GM10266 (cell line): ENCODE data around the gene VPS35L.
"Not testable (repeated sequence)": the region's sequence is repeated elsewhere in the genome, so short reads cannot be mapped to it uniquely, and the experiment has no call there.

ENCODE experiments used
- DNase-seq: peaks from one replicate; pipeline ENCODE4 v3.0.0; 2012; ENCODE audit errors: extremely low spot score
- TF ChIP-seq, protein P1 (sequence below): IDR thresholded peaks from 2 replicates; pipeline ENCODE4 v1.5.1; 2012; ENCODE audit warnings: mild to moderate bottlenecking, low read depth; ENCODE audit not compliant: control insufficient read depth, insufficient read depth; ENCODE audit errors: missing control alignments

VPS35L gene

GRCh38 chr16:19713697-19714096 lies 158.2 kb downstream of the VPS35L start:
- DNase-seq = no peak
- TF ChIP-seq, protein P1, sequence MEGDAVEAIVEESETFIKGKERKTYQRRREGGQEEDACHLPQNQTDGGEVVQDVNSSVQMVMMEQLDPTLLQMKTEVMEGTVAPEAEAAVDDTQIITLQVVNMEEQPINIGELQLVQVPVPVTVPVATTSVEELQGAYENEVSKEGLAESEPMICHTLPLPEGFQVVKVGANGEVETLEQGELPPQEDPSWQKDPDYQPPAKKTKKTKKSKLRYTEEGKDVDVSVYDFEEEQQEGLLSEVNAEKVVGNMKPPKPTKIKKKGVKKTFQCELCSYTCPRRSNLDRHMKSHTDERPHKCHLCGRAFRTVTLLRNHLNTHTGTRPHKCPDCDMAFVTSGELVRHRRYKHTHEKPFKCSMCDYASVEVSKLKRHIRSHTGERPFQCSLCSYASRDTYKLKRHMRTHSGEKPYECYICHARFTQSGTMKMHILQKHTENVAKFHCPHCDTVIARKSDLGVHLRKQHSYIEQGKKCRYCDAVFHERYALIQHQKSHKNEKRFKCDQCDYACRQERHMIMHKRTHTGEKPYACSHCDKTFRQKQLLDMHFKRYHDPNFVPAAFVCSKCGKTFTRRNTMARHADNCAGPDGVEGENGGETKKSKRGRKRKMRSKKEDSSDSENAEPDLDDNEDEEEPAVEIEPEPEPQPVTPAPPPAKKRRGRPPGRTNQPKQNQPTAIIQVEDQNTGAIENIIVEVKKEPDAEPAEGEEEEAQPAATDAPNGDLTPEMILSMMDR = no peak

GRCh38 chr16:19715566-19715965 lies 160.1 kb downstream of the VPS35L start:
- DNase-seq = no peak
- TF ChIP-seq, protein P1 = no peak

- DNase-seq = no peak
- TF ChIP-seq, protein P1 = no peak
Observed at GRCh38 chr16:19716183-19716582, 160.7 kb downstream of the VPS35L start.

DNA sequence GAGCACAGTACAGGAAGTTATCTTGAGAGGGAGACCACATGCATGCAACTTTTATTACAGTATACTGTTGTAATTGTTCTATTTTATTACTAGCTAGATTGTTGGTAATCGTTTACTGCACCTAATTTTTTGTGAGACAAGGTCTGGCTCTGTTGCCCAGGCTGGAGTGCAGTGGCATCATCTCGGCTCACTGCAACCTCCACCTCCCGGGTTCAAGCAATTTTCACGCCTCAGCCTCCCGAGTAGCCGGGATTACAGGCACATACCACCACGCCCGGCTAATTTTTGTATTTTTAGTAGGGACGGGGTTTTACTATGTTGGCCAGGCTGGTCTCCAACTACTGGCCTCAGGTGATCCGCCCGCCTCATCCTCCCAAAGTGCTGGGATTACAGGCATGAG lies 161.2 kb downstream of the VPS35L start:
- DNase-seq = not testable (repeated sequence)

GRCh38 chr16:19717314-19717713 lies 161.8 kb downstream of the VPS35L start:
- DNase-seq = no peak
- TF ChIP-seq, protein P1 = no peak

GRCh38 chr16:19717741-19718623 lies 162.5 kb downstream of the VPS35L start, which contains the start of the genes IQCK and KNOP1:
TSS of gene IQCK (plus strand) at chr16:19718271. CDS start at chr16:19718307, 36 bp downstream.
TSS of gene KNOP1 (minus strand) at chr16:19718227. CDS start at chr16:19715035, 3,192 bp downstream.
- TF ChIP-seq, protein P1 = no peak
- DNase-seq = peak; percentile 96

GRCh38 chr16:19718624-19718965 lies 163.1 kb downstream of the VPS35L start:
- no peak for DNase-seq
- TF ChIP-seq, protein P1 = no peak
